B cell (primary cell): Measurements from ENCODE around the gene NTM. TPM values are rescaled to one million over a fixed set of nuclear protein-coding genes. Genes with fewer than 3 reads are reported as not detected.

Experiments
- ATAC-seq: fragments of 200-7000 bp; cut with Tn5 transposase; one replicate; pipeline ENCODE4 v1.10.0; 2021; ENCODE audit warnings: low read depth, mild to moderate bottlenecking, moderate number of reproducible peaks, moderate library complexity
- CTCF ChIA-PET: fragments of 350-600 bp; sonication (Branson Sonifier 250); formaldehyde crosslinking; loops from one replicate; lab custom pipeline; 2021; ENCODE audit warnings: antibody characterized with exemption, inconsistent platforms; lab: Charles Lee
- POLR2A ChIA-PET: fragments of 350-600 bp; sonication (Branson Sonifier 250); formaldehyde crosslinking; loops from one replicate; lab custom pipeline; 2021; ENCODE audit warnings: antibody characterized with exemption; lab: Charles Lee
- DNase-seq: peaks from one replicate; pipeline ENCODE4 v3.0.0; 2013
- H2AFZ ChIP-seq: 2 replicates; pipeline ENCODE4 v1.6.1; 2012; ENCODE audit warnings: mild to moderate bottlenecking, low read depth, low read length; ENCODE audit not compliant: insufficient read depth, poor library complexity, severe bottlenecking
- H3K27ac ChIP-seq, 2 donors: 1 replicate in 1 of 2; 2 replicates in 1 of 2; pipeline ENCODE4 v1.5.1; 2012 to 2013; ENCODE audit warnings: low read length in 2 of 2, mild to moderate bottlenecking in 2 of 2, moderate library complexity in 1 of 2
- H3K27me3 ChIP-seq, 4 experiments: fragments of 200-600 bp in 1 of 4; sonication (generic) in 1 of 4; replicated peaks in 1 of 4; 1 replicate in 2 of 4; 2 replicates in 2 of 4; pipeline versions ENCODE4 v1.6.1 to v1.7.0; 2013 to 2016; ENCODE audit warnings: low read length in 3 of 4, mild to moderate bottlenecking in 2 of 4, mixed read lengths in 1 of 4, moderate library complexity in 1 of 4; ENCODE audit not compliant: insufficient read depth in 4 of 4, control insufficient read depth in 3 of 4; ENCODE audit errors: control extremely low read depth in 1 of 4
- H3K36me3 ChIP-seq, 2 experiments: replicated peaks in 1 of 2; 1 replicate in 1 of 2; 2 replicates in 1 of 2; pipeline versions ENCODE4 v1.6.1 to v1.7.1; 2013; ENCODE audit warnings: low read length in 1 of 2; ENCODE audit not compliant: insufficient read depth in 2 of 2, control insufficient read depth in 1 of 2; ENCODE audit errors: control extremely low read depth in 1 of 2, extremely low read depth in 1 of 2
- H3K4me1 ChIP-seq, 2 donors: fragments of 200-600 bp in 1 of 2; sonication (generic) in 1 of 2; 1 replicate in 1 of 2; 2 replicates in 1 of 2; pipeline versions ENCODE4 v1.5.1 to v1.6.1; 2013 to 2017; ENCODE audit warnings: low read length in 2 of 2; ENCODE audit not compliant: control insufficient read depth in 2 of 2, insufficient read depth in 2 of 2
- H3K4me2 ChIP-seq: replicated peaks from 2 replicates; pipeline ENCODE3; 2012; ENCODE audit warnings: mild to moderate bottlenecking, low read depth, low read length; ENCODE audit not compliant: poor library complexity, severe bottlenecking
- H3K4me3 ChIP-seq, 5 experiments: fragments of 200-600 bp in 1 of 5; sonication (generic) in 1 of 5; 1 replicate in 3 of 5; 2 replicates in 2 of 5; pipeline versions ENCODE4 v1.5.1 to v1.7.0; 2011 to 2016; ENCODE audit warnings: low read length in 4 of 5, mild to moderate bottlenecking in 4 of 5, low read depth in 2 of 5, control low read depth in 1 of 5, moderate library complexity in 1 of 5; ENCODE audit not compliant: insufficient read depth in 1 of 5; ENCODE audit errors: control extremely low read depth in 1 of 5, extremely low read depth in 1 of 5
- H3K79me2 ChIP-seq: fragments of 200-600 bp; sonication (generic); one replicate; pipeline ENCODE4 v1.6.0; 2016; ENCODE audit warnings: low read length; ENCODE audit not compliant: control insufficient read depth, insufficient read depth
- H3K9ac ChIP-seq: fragments of 200-600 bp; sonication (generic); 2 replicates; pipeline ENCODE4 v1.6.1; 2017; ENCODE audit warnings: mild to moderate bottlenecking, low read length, moderate library complexity
- H3K9me3 ChIP-seq, 3 donors: one replicate each; pipeline versions ENCODE4 v1.6.1 to v1.7.1; 2013; ENCODE audit warnings: low read length in 2 of 3; ENCODE audit not compliant: control insufficient read depth in 2 of 3, insufficient read depth in 1 of 3; ENCODE audit errors: control extremely low read depth in 1 of 3
- H4K20me1 ChIP-seq: 2 replicates; pipeline ENCODE4 v1.6.0; 2012; ENCODE audit warnings: mild to moderate bottlenecking, low read length; ENCODE audit not compliant: insufficient read depth, control insufficient read depth, poor library complexity, severe bottlenecking
- H3K27ac Mint-ChIP-seq: one replicate; pipeline ENCODE4 v1.8.0; 2021; ENCODE audit warnings: mixed read lengths
- H3K27me3 Mint-ChIP-seq: one replicate; pipeline ENCODE4 v1.8.0; 2021; ENCODE audit warnings: mixed read lengths
- H3K4me1 Mint-ChIP-seq: one replicate; pipeline ENCODE4 v1.8.0; 2021; ENCODE audit warnings: mixed read lengths
- H3K4me3 Mint-ChIP-seq: one replicate; pipeline ENCODE4 v1.8.0; 2021; ENCODE audit warnings: mixed read lengths
- H3K9me3 Mint-ChIP-seq: one replicate; pipeline ENCODE4 v1.8.0; 2022; ENCODE audit warnings: mixed read lengths; ENCODE audit not compliant: insufficient read depth
- EZH2 ChIP-seq: IDR thresholded peaks from 2 replicates; pipeline ENCODE4 v1.6.1; 2012; ENCODE audit warnings: borderline replicate concordance, low read depth, mild to moderate bottlenecking, moderate library complexity, low read length; ENCODE audit not compliant: insufficient read depth, poor library complexity, severe bottlenecking
- WGBS: methylation state at CpG from one replicate; pipeline ENCODE4 v1.1.5; 2013; ENCODE audit warnings: missing lambda C conversion rate; ENCODE audit not compliant: insufficient coverage; 5-methylcytosine and 5-hydroxymethylcytosine counted together
- intact Hi-C: fragments of 100-400 bp; cut with micrococcal nuclease; formaldehyde crosslinking; loops from one replicate; pipeline ENCODE4 v1.10.0; 2022
- polyA plus RNA-seq: library from polyadenylated mRNA; depleted of rRNA; stranded (reverse); fragments of >200 nt; gene quantifications from 2 replicates; pipeline ENCODE4 v1.2.3, GENCODE V29; 2012
- total RNA-seq, 2 donors: library from RNA; stranded (reverse); fragments of 120-200 nt in 1 of 2; gene quantifications; 1 replicate in 1 of 2; 2 replicates in 1 of 2; pipeline versions ENCODE4 v1.2.3 to v1.2.4, GENCODE V29; 2013 to 2022
- TF ChIP-seq, protein P1 (sequence below): fragments of 200-600 bp; IDR thresholded peaks from one replicate; pipeline ENCODE4 v1.8.0; 2022; ENCODE audit warnings: antibody characterized with exemption, mild to moderate bottlenecking

NTM gene
- total and polyA plus RNA-seq, 2 donors (not counting 1 experiment from before 2014, with no cell fraction given) = not detected

DNA sequence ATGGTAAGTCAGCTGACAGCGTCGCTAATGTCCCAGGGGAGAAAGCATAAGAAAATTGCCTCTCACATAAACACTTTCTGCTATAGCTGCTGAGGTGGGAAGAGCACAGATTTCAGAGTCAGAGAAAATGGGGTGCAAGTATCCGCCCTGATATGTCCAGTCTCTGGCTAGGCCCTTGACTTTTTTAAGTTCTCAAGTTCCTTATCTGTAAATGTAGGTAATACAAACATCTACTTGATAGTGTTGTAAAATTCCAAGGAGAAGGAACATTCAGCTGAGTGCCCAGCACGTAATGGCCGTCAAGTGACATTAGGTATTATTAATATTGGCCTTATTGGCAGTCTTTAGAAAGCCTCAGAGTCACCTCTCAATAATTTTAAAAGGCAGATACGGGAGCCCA lies 143.6 kb downstream of the NTM start:
- intact Hi-C loops = no loop called here
- Mint-ChIP-seq H3K27me3 (no peaks in the 10 kb centered on the region), H3K9me3 (peaks cover 2% of the 10 kb centered on the region), H3K27ac (no peak overlapping the region), H3K4me1 (no peaks in the 10 kb centered on the region), H3K4me3 (no peak overlapping the region)
- Histone ChIP-seq H3K79me2 (no peaks in the 10 kb centered on the region), H3K9ac (no peak overlapping the region), H3K4me1 (no peaks in the 10 kb centered on the region), H3K4me3 (no peak overlapping the region), H3K9me3 (peaks cover 0 to 4% (median 0%) of the 10 kb centered on the region in 3 donors), H3K27me3 (no peaks in the 10 kb centered on the region), H3K36me3 (no peaks in the 10 kb centered on the region), H4K20me1 (no peaks in the 10 kb centered on the region), H2AFZ (no peak overlapping the region), H3K4me2 (no peak overlapping the region), H3K27ac (no peak overlapping the region)
- ChIA-PET CTCF (no interaction called here), POLR2A (no interaction called here)
- ATAC-seq (no peak), DNase-seq (no peak)
- TF ChIP-seq EZH2 = no peak
- TF ChIP-seq, protein P1, sequence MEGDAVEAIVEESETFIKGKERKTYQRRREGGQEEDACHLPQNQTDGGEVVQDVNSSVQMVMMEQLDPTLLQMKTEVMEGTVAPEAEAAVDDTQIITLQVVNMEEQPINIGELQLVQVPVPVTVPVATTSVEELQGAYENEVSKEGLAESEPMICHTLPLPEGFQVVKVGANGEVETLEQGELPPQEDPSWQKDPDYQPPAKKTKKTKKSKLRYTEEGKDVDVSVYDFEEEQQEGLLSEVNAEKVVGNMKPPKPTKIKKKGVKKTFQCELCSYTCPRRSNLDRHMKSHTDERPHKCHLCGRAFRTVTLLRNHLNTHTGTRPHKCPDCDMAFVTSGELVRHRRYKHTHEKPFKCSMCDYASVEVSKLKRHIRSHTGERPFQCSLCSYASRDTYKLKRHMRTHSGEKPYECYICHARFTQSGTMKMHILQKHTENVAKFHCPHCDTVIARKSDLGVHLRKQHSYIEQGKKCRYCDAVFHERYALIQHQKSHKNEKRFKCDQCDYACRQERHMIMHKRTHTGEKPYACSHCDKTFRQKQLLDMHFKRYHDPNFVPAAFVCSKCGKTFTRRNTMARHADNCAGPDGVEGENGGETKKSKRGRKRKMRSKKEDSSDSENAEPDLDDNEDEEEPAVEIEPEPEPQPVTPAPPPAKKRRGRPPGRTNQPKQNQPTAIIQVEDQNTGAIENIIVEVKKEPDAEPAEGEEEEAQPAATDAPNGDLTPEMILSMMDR = no peak
- no CpG with 5 or more reads among the region's 6 CpGs for WGBS

DNA sequence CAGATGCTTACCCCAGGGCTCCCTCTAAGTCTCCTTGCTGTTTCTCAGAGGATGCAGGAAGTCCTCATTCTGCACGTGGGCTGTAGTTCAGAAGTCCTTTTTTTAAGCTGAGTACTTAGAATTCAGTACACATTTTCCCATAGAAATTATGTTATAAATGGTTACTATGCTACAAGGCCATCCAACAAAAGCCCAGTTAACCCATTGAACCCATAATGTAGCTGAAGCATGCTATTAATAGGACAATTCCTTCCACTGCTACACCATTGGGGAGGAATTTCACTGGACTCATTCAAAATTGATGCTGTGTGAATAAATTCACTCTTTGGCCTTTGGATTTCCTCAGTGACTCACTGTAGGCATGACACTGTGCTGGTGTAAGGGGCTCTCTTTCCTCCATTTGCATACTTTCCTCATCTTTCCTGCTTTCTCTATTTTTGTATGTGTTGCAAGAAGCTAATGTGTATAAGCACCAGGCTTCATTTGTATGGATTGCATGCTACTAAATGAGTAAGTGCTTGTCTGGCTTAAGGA lies 148.0 kb downstream of the NTM start:
- Histone ChIP-seq H3K9ac (no peak overlapping the region), H4K20me1 (no peaks in the 10 kb centered on the region), H3K27me3 (no peaks in the 10 kb centered on the region), H3K9me3 (no peaks in the 10 kb centered on the region), H3K27ac (no peak overlapping the region), H3K4me1 (no peaks in the 10 kb centered on the region), H3K4me2 (no peak overlapping the region), H3K4me3 (no peak overlapping the region), H2AFZ (no peak overlapping the region), H3K36me3 (no peaks in the 10 kb centered on the region), H3K79me2 (no peaks in the 10 kb centered on the region)
- ChIA-PET POLR2A (no interaction called here), CTCF (no interaction called here)
- Mint-ChIP-seq H3K9me3 (no peaks in the 10 kb centered on the region), H3K4me3 (no peak overlapping the region), H3K4me1 (no peaks in the 10 kb centered on the region), H3K27me3 (peaks cover 3% of the 10 kb centered on the region), H3K27ac (no peak overlapping the region)
- DNase-seq (no peak), ATAC-seq (no peak)
- intact Hi-C loops = no loop called here
- TF ChIP-seq EZH2 = no peak
- TF ChIP-seq, protein P1 = no peak
- no CpG with 5 or more reads among the region's 1 CpG for WGBS
